Measurements from ENCODE around the gene SDHAF4.
"Not testable (repeated sequence)": the region's sequence is repeated elsewhere in the genome, so short reads cannot be mapped to it uniquely, and the experiment has no call there.

Gene SDHAF4

GRCh38 chr6:70590400-70590799, 23.7 kb downstream of the SDHAF4 start:
- H3K4me3 ChIP-seq (ENCODE audit: control insufficient read depth, low read depth, low read length), result no peak overlapping the region
- no peak for DNase-seq (ENCODE audit: low read depth)
- TF ChIP-seq, protein P1, sequence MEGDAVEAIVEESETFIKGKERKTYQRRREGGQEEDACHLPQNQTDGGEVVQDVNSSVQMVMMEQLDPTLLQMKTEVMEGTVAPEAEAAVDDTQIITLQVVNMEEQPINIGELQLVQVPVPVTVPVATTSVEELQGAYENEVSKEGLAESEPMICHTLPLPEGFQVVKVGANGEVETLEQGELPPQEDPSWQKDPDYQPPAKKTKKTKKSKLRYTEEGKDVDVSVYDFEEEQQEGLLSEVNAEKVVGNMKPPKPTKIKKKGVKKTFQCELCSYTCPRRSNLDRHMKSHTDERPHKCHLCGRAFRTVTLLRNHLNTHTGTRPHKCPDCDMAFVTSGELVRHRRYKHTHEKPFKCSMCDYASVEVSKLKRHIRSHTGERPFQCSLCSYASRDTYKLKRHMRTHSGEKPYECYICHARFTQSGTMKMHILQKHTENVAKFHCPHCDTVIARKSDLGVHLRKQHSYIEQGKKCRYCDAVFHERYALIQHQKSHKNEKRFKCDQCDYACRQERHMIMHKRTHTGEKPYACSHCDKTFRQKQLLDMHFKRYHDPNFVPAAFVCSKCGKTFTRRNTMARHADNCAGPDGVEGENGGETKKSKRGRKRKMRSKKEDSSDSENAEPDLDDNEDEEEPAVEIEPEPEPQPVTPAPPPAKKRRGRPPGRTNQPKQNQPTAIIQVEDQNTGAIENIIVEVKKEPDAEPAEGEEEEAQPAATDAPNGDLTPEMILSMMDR (IDR thresholded peaks at IDR 0.05; ENCODE audit: control insufficient read depth, insufficient read depth, low read depth, low read length, missing control alignments), result no peak

DNA sequence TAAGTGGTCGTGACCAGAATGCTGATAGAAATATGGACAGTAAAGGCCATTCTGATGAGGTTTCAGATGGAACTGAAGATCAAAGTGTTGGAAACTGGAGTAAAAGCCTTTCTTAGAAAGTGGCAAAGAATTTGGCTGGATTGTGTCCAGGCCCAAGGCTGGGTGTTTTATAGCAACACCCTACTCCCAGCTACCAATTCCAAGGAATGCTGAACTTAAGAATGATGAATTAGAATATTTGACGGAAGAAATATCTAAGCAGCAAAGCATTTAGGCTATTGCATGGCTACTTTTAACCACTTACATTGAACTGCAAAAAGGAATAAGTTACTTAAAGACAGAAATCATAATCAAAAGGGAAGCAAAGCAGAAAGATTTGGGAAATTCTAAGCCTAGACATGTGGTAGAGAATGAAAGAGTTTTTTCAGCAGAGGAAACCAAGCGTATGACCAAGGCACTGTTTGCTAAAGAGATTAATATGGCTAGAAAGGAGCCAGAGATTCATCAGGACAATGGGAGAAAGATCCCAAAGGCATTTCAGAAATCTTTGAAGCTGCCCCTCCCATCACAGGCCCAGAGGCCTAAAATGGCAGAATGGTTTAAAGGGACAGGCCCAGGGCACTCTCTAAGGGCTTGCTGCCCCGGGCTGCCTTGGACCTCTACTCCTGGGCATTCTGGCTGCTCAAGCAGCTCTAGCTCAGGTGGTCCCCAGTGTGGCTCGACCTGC, 25.8 kb downstream of the SDHAF4 start:
- TF ChIP-seq, protein P1 (IDR thresholded peaks at IDR 0.05; ENCODE audit: control insufficient read depth, insufficient read depth, low read depth, low read length, missing control alignments), result no peak
- H3K4me3 ChIP-seq (ENCODE audit: control insufficient read depth, low read depth, low read length), result no peak overlapping the region
- DNase-seq (ENCODE audit: low read depth), result no peak

DNA sequence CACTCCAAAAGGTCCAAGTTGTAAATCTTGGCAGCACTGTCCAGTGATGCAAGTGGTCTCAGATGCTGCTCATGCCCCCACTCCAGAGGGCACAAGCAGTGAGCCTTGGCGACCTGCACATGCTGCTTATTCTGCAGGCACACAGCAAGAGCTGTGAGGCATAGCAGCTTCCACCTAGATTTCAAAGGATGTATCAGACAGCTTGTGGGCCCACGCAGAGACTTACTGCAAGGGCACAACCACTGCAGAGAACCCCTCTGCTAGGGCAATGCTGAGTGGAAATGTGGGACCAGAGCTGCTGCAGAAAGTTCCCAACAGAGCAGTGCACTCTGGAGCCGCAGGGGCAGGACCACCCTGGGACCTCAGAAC, 26.4 kb downstream of the SDHAF4 start:
- TF ChIP-seq, protein P1 (IDR thresholded peaks at IDR 0.05; ENCODE audit: control insufficient read depth, insufficient read depth, low read depth, low read length, missing control alignments), result no peak
- no peak for DNase-seq (ENCODE audit: low read depth)
- H3K4me3 ChIP-seq (ENCODE audit: control insufficient read depth, low read depth, low read length), result no peak overlapping the region

- TF ChIP-seq, protein P1 (IDR thresholded peaks at IDR 0.05; ENCODE audit: control insufficient read depth, insufficient read depth, low read depth, low read length, missing control alignments), result no peak
These were observed 32.5 kb downstream of the SDHAF4 start for GRCh38 chr6:70599187-70599586.

GRCh38 chr6:70601014-70601413, 34.3 kb downstream of the SDHAF4 start:
- no peak for DNase-seq (ENCODE audit: low read depth)
- H3K4me3 ChIP-seq (ENCODE audit: control insufficient read depth, low read depth, low read length), result no peak overlapping the region
- TF ChIP-seq, protein P1 (IDR thresholded peaks at IDR 0.05; ENCODE audit: control insufficient read depth, insufficient read depth, low read depth, low read length, missing control alignments), result no peak

More at GRCh38 chr6:70599187-70599586, 32.5 kb downstream of the SDHAF4 start:
- no peak overlapping the region for H3K4me3 ChIP-seq (ENCODE audit: control insufficient read depth, low read depth, low read length)
- DNase-seq (ENCODE audit: low read depth), result no peak

DNA sequence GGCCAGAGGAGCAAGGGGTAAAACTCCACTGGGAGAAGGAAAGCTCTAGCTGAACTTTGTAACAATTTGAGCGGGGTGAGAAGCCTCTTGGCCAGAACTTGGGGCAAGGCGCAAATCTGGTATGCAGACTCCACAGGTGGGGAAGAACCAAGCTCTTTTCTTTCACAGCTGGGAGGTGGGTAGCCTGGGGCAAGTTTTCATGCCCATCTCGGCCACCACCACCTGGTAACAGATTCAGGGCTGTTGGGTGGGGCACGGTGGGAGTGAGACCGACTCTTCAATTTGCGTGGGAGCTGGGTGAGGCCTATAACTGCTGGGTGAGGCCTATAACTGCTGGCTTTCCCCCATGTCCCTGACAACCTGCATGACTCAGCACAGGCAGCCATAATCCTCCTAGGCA, 37.5 kb downstream of the SDHAF4 start:
- H3K4me3 ChIP-seq (ENCODE audit: control insufficient read depth, low read depth, low read length), result no peak overlapping the region
- DNase-seq (ENCODE audit: low read depth), result no peak
- TF ChIP-seq, protein P1 (IDR thresholded peaks at IDR 0.05; ENCODE audit: control insufficient read depth, insufficient read depth, low read depth, low read length, missing control alignments), result no peak

DNA sequence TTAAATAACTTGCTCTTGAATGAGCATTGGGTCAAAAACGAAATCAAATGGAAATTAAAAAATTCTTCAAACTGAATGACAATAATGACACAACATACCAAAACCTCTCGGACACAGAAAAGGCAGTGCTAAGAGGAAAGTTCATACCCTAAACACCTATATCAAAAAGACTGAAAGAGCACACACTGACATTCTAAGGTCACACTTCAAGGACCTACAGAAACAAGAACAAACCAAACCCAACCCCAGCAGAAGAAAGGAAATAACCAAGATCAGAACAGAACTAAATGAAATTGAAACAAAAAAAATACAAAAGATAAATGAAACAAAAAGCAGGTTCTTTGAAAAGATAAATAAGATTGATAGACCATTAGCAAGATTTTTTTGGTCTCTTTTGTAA, 40.6 kb downstream of the SDHAF4 start:
- not testable (repeated sequence) for DNase-seq (ENCODE audit: low read depth); H3K4me3 ChIP-seq (ENCODE audit: control insufficient read depth, low read depth, low read length)

DNA sequence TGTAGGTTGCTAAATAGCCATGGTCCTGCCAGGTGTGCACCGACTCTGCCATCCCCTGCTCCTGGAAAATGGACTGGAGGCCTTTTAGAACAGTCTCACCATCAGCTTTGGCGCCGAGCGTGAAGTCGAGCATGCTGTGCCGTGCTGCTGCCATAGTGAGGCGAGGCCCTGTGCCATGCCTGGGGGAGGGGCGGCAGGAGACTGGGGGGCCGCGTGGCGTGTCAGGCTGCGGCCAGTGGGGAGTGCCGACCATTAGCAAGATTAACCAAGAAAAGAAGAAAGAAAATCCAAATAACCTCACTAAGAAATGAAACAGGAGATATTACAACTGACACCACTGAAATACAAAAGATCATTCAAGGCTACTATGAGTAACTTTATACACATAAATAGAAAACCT, 42.5 kb downstream of the SDHAF4 start:
- DNase-seq (ENCODE audit: low read depth), result not testable (repeated sequence)

More for the DNA sequence above, 42.5 kb downstream of the SDHAF4 start:
- not testable (repeated sequence) for H3K4me3 ChIP-seq (ENCODE audit: control insufficient read depth, low read depth, low read length)

Data from AG09309 (cell line).